GM12878 (cell line): ENCODE measurements around the gene MAP4. TPM values are rescaled to one million over a fixed set of nuclear protein-coding genes. Genes with fewer than 3 reads are reported as not detected.

Experiments used
- ATAC-seq: fragments of 200-7000 bp; cut with Tn5 transposase; 3 replicates; pipeline ENCODE4 v1.9.1; 2020; ENCODE audit warnings: mild to moderate bottlenecking, moderate library complexity
- BruUV-seq: library from RNA; stranded (reverse); fragments of 400-500 nt; replicated peaks from 2 replicates; lab custom pipeline; 2021; lab: Mats Ljungman, UMichigan
- CTCF ChIA-PET: fragments of 300-600 bp; sonication (Branson Sonifier 250); formaldehyde crosslinking; extraction: SDS; loops from one replicate; lab custom pipeline; 2021; ENCODE audit warnings: inconsistent platforms; lab: Yijun Ruan, JAX
- POLR2A ChIA-PET: fragments of 350-600 bp; formaldehyde crosslinking; extraction: SDS; loops from one replicate; lab custom pipeline; 2021; ENCODE audit warnings: inconsistent platforms; lab: Charles Lee
- RAD21 ChIA-PET: fragments of 300-600 bp; sonication (Branson Sonifier 250); formaldehyde crosslinking; loops from one replicate; lab custom pipeline; 2023; ENCODE audit warnings: antibody characterized with exemption; ENCODE audit not compliant: unreplicated experiment; lab: Charles Lee
- SMC1A ChIA-PET: fragments of 300-600 bp; sonication (Branson Sonifier 250); formaldehyde crosslinking; loops from one replicate; lab custom pipeline; 2023; ENCODE audit not compliant: unreplicated experiment, uncharacterized antibody; lab: Charles Lee
- DNase-seq: peaks from one replicate; pipeline ENCODE4 v3.0.0-alpha.2; 2011; ENCODE audit warnings: low read depth, low spot score
- FAIRE-seq: peaks from 3 replicates; lab custom pipeline; 2011; peaks lifted over from hg19 to GRCh38; lab: Jason Lieb, UNC
- H2AFZ ChIP-seq: 2 replicates; pipeline ENCODE4 v1.6.0; 2011; ENCODE audit warnings: low read depth, low read length, control low read depth; ENCODE audit not compliant: control insufficient read depth
- H3K27ac ChIP-seq: 2 replicates; pipeline ENCODE4 v1.5.1; 2011; ENCODE audit warnings: control low read depth; ENCODE audit not compliant: control insufficient read depth, insufficient read depth
- H3K27me3 ChIP-seq, 2 experiments: replicated peaks in 1 of 2; 2 replicates each; pipeline versions ENCODE4 v1.6.0 to v1.6.1; 2011; ENCODE audit warnings: low read length in 1 of 2; ENCODE audit not compliant: control insufficient read depth in 2 of 2, insufficient read depth in 2 of 2
- H3K36me3 ChIP-seq, 2 experiments: 2 replicates each; pipeline ENCODE4 v1.5.1; 2011; ENCODE audit warnings: low read length in 1 of 2; ENCODE audit not compliant: control insufficient read depth in 2 of 2, insufficient read depth in 2 of 2
- H3K4me1 ChIP-seq: 2 replicates; pipeline ENCODE4 v1.6.1; 2011; ENCODE audit warnings: mild to moderate bottlenecking, low read length, moderate library complexity, mixed read lengths; ENCODE audit not compliant: control insufficient read depth, insufficient read depth
- H3K4me2 ChIP-seq: 2 replicates; pipeline ENCODE4 v1.6.0; 2011; ENCODE audit warnings: control low read depth; ENCODE audit not compliant: control insufficient read depth, insufficient read depth
- H3K4me3 ChIP-seq: fragments of 200-600 bp; sonication (generic); 2 replicates; pipeline ENCODE4 v1.5.1; 2016
- H3K79me2 ChIP-seq: 2 replicates; pipeline ENCODE4 v1.6.0; 2011; ENCODE audit warnings: low read length; ENCODE audit not compliant: control insufficient read depth, insufficient read depth
- H3K9ac ChIP-seq: 2 replicates; pipeline ENCODE4 v1.8.0; 2011; ENCODE audit warnings: low read length, control low read depth, mixed read lengths; ENCODE audit not compliant: control insufficient read depth, insufficient read depth
- H3K9me3 ChIP-seq: replicated peaks from 3 replicates; pipeline ENCODE4 v1.5.1; 2011; ENCODE audit warnings: mild to moderate bottlenecking, low read length; ENCODE audit not compliant: control insufficient read depth, insufficient read depth
- H4K20me1 ChIP-seq: 2 replicates; pipeline ENCODE4 v1.6.0; 2011; ENCODE audit not compliant: control insufficient read depth, insufficient read depth
- ESRRA ChIP-seq: IDR thresholded peaks from 2 replicates; pipeline ENCODE4 v1.6.1; 2012; ENCODE audit warnings: mild to moderate bottlenecking, low read length, improper control_type of control experiment
- FOXM1 ChIP-seq: IDR thresholded peaks from 2 replicates; pipeline ENCODE4 v1.6.1; 2012; ENCODE audit warnings: low read depth, mild to moderate bottlenecking, inconsistent platforms, low read length, moderate library complexity
- LARP7 ChIP-seq: fragments of 450-650 bp; IDR thresholded peaks from 2 replicates; pipeline ENCODE4 v1.6.1; 2017; ENCODE audit warnings: mild to moderate bottlenecking
- RELA ChIP-seq: fragments of 450-650 bp; IDR thresholded peaks from 2 replicates; pipeline ENCODE4 v1.8.0; 2014; ENCODE audit warnings: borderline replicate concordance; ENCODE audit not compliant: partially characterized antibody
- SREBF2 ChIP-seq: IDR thresholded peaks from 2 replicates; pipeline ENCODE4 v1.6.1; 2012; ENCODE audit warnings: mild to moderate bottlenecking, low read length
- TCF12 ChIP-seq: IDR thresholded peaks from 2 replicates; pipeline ENCODE4 v1.6.1; 2011; ENCODE audit warnings: low read depth, mild to moderate bottlenecking, low read length
- ZSCAN29 ChIP-seq: fragments of 450-650 bp; IDR thresholded peaks from 2 replicates; pipeline ENCODE4 v1.6.1; 2017; ENCODE audit warnings: mild to moderate bottlenecking, moderate library complexity
- WGBS: methylation state at CpG from one replicate; pipeline ENCODE4 v1.1.6; 2016; ENCODE audit warnings: low lambda C conversion rate; ENCODE audit not compliant: insufficient replicate concordance, insufficient coverage; ENCODE audit errors: missing lambda C conversion rate; 5-methylcytosine and 5-hydroxymethylcytosine counted together
- in situ Hi-C: fragments of 300-500 bp; cut with MboI; formaldehyde crosslinking; loops from 9 replicates; pipeline ENCODE4 v1.14.3; 2018; ENCODE audit warnings: mixed read lengths
- intact Hi-C: fragments of 100-400 bp; cut with micrococcal nuclease; formaldehyde crosslinking; loops from one replicate; pipeline ENCODE4 v1.14.2; 2022; ENCODE audit not compliant: unreplicated experiment
- polyA plus RNA-seq, 11 experiments: library from polyadenylated mRNA; depleted of rRNA in 4 of 11; unstranded in 6 of 11; stranded (reverse) in 5 of 11; fragments of >200 nt; fragmentation: Nextera tagmentation in 4 of 11; fragmentation: Illumina TruSeq in 1 of 11; extraction: Ambion mirVana in 4 of 11; extraction: Trizol in 1 of 11; gene quantifications; 1 replicate in 1 of 11; 2 replicates in 10 of 11; pipeline versions ENCODE4 v1.2.1 to v1.2.3, GENCODE V29; 2011 to 2016; ENCODE audit warnings: inconsistent platforms in 2 of 11, missing spikeins in 2 of 11, low read depth in 1 of 11
- total RNA-seq, 4 experiments: library from RNA; depleted of rRNA in 3 of 4; stranded (reverse); fragments of >200 nt in 3 of 4; fragmentation: Illumina TruSeq in 1 of 4; extraction: Trizol in 1 of 4; gene quantifications; 2 replicates each; pipeline versions ENCODE4 v1.2.1 to v1.2.3, GENCODE V29; 2013 to 2021
- TF ChIP-seq, protein P1 (sequence below): fragments of 450-650 bp; IDR thresholded peaks from 2 replicates; pipeline ENCODE4 v1.6.1; 2017; ENCODE audit warnings: mild to moderate bottlenecking, low read depth, inconsistent platforms; ENCODE audit not compliant: poor library complexity, severe bottlenecking
- TF ChIP-seq, protein P2 (sequence below): fragments of 450-650 bp; IDR thresholded peaks from 2 replicates; pipeline ENCODE4 v1.6.1; 2016; ENCODE audit warnings: mild to moderate bottlenecking
- TF ChIP-seq, protein P3 (sequence below): fragments of 450-650 bp; IDR thresholded peaks from 2 replicates; pipeline ENCODE4 v1.6.1; 2018; ENCODE audit warnings: borderline replicate concordance, mild to moderate bottlenecking; ENCODE audit not compliant: partially characterized antibody

The MAP4 gene
- total and polyA plus RNA-seq, 10 of the 15 experiments (the other 5 are each of a cell fraction or from before 2014, with no cell fraction given) = 22.2 to 145 (median 47.2) TPM

DNA sequence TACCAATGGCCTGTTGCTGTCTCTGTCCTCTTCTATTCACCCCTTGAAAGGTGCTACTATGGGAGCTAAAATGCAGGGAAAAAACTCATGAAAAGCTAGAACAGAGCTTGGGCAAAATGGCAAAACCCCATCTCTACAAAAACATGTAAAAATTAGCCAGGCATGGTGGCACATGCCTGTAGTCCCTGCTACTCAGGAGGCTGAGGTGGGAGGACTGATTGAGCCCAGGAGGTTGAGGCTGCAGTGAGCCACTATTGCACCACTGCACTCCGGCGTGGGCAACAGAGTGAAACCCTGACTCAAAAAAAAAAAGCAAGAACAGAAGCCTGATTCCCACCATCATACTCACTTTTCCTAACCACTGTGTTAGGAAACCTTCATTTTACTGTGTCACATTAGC, 1.9 kb downstream of the MAP4 start:
- Histone ChIP-seq H3K4me1 (no peaks in the 10 kb centered on the region), H3K27ac (no peak overlapping the region), H3K4me2 (no peak overlapping the region), H4K20me1 (no peaks in the 10 kb centered on the region), H2AFZ (no peak overlapping the region), H3K9me3 (no peaks in the 10 kb centered on the region), H3K4me3 (no peak overlapping the region), H3K36me3 (peaks cover 0 to 1% of the 10 kb centered on the region in 2 experiments; a peak in 2 of 4 replicates), H3K27me3 (no peaks in the 10 kb centered on the region), H3K9ac (no peak overlapping the region), H3K79me2 (peaks cover 31% of the 10 kb centered on the region)
- ChIA-PET POLR2A (interaction anchor here (1.3 kb wide), 1 partner anchor 70 kb away, joined by 3 read pairs; no protein-coding TSS in a partner anchor), SMC1A (interaction anchor here (0.7 to 1.5 kb wide), 7 partner anchors 13 to 99 kb away, joined by 3 to 7 read pairs (median 4); no protein-coding TSS in a partner anchor), CTCF (interaction anchor here (1.0 to 3.0 kb wide), 4 partner anchors 17 to 137 kb away, joined by 3 to 10 read pairs (median 7); no protein-coding TSS in a partner anchor), RAD21 (interaction anchor here (1.1 kb wide), 1 partner anchor 25 kb away, joined by 4 read pairs; no protein-coding TSS in a partner anchor)
- no TSS peak for BruUV-seq
- TF ChIP-seq ZSCAN29 = no peak
- no peak for TF ChIP-seq ESRRA
- FAIRE-seq (no peak), DNase-seq (no peak), ATAC-seq (no peak)
- in situ Hi-C loops (no loop called here), intact Hi-C loops (no loop called here)
- 100% methylated on average over 2 of the region's 2 CpGs for WGBS

DNA sequence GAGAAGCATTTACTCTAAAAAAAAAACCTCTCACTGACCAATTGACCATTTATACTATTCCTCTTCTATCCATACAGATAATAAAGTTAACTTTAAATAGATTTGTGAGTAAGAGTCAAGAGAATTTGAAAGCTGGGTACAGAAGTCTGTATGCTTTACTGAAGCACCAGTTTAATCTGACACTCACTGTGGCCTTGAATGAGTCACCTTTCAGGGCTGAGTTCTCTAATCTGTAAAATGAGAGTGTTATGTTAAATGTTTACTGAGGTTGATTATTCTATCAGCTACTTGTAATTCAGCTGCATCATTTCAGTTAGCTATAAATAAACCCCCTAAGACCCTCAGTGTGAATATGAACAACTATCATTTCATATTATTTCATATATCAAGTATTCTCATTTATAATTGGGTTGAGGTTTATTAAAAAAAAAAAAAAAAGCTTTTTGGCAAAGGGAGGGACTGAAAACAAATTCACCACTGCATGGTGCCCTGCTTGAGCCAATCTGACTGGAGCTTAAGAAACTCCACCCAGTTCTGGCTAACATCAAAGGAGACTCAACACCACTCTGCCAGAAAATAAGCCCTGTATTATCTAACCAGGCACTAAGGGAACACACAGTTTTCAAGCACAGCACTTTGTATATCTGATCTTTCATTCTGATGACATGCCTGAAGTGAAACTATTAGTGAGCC, 2.8 kb downstream of the MAP4 start:
- intact Hi-C loops = no loop called here
- Histone ChIP-seq H3K4me3 (no peak overlapping the region), H3K27me3 (no peaks in the 10 kb centered on the region), H3K36me3 (peaks cover 0 to 1% of the 10 kb centered on the region in 2 experiments; a peak in 2 of 4 replicates), H3K27ac (no peak overlapping the region), H3K79me2 (peaks cover 28% of the 10 kb centered on the region), H2AFZ (no peak overlapping the region), H3K4me2 (no peak overlapping the region), H3K9me3 (no peaks in the 10 kb centered on the region), H3K9ac (no peak overlapping the region), H3K4me1 (no peaks in the 10 kb centered on the region), H4K20me1 (no peaks in the 10 kb centered on the region)
- FAIRE-seq = no peak
- ChIA-PET POLR2A (interaction anchor here (0.6 to 1.4 kb wide), 5 partner anchors 10 to 287 kb away, joined by 3 to 5 read pairs (median 4); no protein-coding TSS in a partner anchor), RAD21 (interaction anchor here (1.0 to 1.5 kb wide), 5 partner anchors 9 to 138 kb away, joined by 3 to 5 read pairs (median 4); no protein-coding TSS in a partner anchor), SMC1A (interaction anchor here (0.7 to 1.5 kb wide), 12 partner anchors 9 to 138 kb away, joined by 3 to 7 read pairs (median 4); no protein-coding TSS in a partner anchor), CTCF (interaction anchor here (0.8 to 3.0 kb wide), 8 partner anchors 8 to 138 kb away, joined by 3 to 10 read pairs (median 4); no protein-coding TSS in a partner anchor)
- in situ Hi-C loops = no loop called here
- peak; percentile 80 for ATAC-seq
- BruUV-seq = no TSS peak
- no peak for DNase-seq
- TF ChIP-seq, protein P1, sequence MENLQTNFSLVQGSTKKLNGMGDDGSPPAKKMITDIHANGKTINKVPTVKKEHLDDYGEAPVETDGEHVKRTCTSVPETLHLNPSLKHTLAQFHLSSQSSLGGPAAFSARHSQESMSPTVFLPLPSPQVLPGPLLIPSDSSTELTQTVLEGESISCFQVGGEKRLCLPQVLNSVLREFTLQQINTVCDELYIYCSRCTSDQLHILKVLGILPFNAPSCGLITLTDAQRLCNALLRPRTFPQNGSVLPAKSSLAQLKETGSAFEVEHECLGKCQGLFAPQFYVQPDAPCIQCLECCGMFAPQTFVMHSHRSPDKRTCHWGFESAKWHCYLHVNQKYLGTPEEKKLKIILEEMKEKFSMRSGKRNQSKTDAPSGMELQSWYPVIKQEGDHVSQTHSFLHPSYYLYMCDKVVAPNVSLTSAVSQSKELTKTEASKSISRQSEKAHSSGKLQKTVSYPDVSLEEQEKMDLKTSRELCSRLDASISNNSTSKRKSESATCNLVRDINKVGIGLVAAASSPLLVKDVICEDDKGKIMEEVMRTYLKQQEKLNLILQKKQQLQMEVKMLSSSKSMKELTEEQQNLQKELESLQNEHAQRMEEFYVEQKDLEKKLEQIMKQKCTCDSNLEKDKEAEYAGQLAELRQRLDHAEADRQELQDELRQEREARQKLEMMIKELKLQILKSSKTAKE = no peak
- TF ChIP-seq SREBF2 (no peak), FOXM1 (no peak), TCF12 (no peak), RELA (no peak), LARP7 (no peak)
- TF ChIP-seq, protein P2, sequence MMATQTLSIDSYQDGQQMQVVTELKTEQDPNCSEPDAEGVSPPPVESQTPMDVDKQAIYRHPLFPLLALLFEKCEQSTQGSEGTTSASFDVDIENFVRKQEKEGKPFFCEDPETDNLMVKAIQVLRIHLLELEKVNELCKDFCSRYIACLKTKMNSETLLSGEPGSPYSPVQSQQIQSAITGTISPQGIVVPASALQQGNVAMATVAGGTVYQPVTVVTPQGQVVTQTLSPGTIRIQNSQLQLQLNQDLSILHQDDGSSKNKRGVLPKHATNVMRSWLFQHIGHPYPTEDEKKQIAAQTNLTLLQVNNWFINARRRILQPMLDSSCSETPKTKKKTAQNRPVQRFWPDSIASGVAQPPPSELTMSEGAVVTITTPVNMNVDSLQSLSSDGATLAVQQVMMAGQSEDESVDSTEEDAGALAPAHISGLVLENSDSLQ = no peak
- TF ChIP-seq, protein P3, sequence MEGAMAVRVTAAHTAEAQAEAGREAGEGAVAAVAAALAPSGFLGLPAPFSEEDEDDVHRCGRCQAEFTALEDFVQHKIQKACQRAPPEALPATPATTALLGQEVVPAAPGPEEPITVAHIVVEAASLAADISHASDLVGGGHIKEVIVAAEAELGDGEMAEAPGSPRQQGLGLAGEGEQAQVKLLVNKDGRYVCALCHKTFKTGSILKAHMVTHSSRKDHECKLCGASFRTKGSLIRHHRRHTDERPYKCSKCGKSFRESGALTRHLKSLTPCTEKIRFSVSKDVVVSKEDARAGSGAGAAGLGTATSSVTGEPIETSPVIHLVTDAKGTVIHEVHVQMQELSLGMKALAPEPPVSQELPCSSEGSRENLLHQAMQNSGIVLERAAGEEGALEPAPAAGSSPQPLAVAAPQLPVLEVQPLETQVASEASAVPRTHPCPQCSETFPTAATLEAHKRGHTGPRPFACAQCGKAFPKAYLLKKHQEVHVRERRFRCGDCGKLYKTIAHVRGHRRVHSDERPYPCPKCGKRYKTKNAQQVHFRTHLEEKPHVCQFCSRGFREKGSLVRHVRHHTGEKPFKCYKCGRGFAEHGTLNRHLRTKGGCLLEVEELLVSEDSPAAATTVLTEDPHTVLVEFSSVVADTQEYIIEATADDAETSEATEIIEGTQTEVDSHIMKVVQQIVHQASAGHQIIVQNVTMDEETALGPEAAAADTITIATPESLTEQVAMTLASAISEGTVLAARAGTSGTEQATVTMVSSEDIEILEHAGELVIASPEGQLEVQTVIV = no peak
